HG02885 (cell line): ENCODE data around the gene ADGRL3.

Experiments used
- ATAC-seq: cut with Tn5 transposase; IDR thresholded peaks from one replicate; pipeline ENCODE4 v1.9.1; 2021; ENCODE audit warnings: mild to moderate bottlenecking; ENCODE audit not compliant: unreplicated experiment, poor library complexity

ADGRL3 gene

DNA sequence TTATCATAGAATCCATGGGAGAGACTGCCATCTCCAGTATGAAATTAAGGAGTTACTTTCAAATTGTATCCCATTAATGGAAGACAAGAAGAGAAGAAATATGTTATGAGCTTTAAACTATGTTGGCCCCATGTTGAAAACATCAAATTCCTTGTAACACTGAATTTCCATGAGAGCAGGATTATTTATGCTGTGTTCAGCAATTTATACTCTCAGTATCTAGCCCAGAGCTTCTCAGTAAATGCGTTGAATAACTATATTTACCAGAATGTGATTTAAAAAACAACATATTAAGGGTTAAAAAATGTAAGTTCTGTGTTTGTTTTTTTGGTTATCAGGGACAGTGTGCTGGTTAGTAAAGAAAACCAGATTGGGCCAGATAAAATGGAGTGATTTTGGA, 74.2 kb downstream of the ADGRL3 start:
- ATAC-seq, result no peak

- no peak for ATAC-seq
These were observed 75.1 kb downstream of the ADGRL3 start for GRCh38 chr4:61275241-61275640.

- no peak for ATAC-seq
These were observed 75.9 kb downstream of the ADGRL3 start for GRCh38 chr4:61276029-61276428.

DNA sequence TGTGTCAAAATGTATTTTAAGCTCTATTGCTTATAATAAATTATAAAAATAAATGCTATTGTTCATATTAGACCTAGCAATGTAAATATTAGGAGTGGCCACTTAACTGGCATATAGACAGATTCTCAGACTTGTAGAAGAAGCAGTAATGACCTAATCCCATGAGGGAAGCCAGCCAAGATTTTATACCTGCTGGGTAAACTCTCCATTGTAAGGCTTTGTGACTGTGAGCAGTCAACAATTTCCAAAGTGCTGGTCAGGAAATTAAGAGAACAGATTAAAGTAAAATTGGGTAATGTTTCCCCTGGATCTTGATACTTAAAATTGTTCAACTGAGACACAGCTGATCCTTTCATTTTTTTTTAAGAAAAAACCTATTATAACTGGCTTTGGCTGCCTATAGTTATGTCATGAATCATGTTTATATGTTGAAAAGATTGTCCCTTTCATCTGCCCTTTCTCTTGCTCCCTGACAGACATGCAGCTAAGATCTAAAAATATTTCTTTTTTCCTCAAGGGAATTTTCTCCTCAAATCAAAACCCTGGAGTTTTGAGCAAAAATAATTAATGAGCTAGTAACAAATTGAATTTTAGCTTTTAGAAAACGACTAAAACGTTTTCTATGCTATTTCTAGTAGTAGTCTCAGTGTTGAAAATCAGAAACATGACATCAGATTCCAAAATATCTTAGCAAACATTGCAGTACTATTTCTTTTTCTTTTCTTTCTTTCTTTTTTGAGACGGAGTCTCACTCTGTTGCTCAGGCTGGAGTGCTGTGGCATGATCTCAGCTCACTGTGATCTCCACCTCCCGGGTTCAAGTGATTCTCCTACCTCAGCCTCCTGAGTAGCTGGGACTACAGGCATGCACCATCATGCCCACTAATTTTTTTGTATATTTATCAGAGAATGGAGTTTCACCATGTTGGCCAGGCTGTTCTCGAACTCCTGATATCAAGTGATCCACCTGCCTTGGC, 77.9 kb downstream of the ADGRL3 start:
- ATAC-seq, result no peak

- no peak for ATAC-seq
These were observed 92.2 kb downstream of the ADGRL3 start for GRCh38 chr4:61292322-61292721.

GRCh38 chr4:61293707-61294400, 93.7 kb downstream of the ADGRL3 start:
- no peak for ATAC-seq

DNA sequence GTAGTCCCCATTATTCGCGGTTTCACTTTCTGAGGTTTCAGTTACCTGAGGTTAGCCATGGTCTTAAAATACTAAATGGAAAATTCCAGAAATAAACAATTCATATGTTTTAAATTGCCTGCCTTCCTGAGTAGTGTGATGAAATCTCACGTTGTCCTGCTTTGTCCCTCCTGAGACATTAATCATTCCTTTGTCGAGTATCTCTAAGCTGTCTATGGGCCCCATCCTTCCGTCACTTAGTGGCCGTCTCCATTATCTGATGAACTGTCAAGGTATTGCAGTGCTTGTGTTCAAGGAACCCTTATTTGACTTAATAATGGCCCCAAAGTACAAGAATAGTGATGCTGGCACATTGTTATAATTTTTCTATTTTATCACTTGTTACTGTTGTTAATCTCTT, 94.8 kb downstream of the ADGRL3 start:
- no peak for ATAC-seq

DNA sequence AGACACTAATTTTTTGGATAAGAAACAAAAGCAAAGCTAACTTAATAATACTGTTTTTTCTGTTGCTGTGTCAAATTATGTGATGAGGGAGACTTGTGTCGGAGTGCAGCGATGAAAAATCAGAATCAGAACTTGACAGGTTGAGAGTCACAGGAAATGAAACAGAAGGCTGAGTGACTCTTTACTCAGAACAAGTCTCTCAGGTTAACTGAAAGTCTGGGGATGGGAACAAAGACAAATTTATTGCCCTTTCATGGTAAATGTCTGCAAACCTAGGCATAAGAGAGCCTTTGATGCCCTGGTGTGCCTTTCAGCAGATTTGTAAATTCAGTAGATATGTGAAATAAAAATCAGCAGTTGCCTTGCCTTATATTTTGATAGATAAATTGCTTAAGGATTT, 96.0 kb downstream of the ADGRL3 start:
- ATAC-seq, result no peak

GRCh38 chr4:61298178-61298740, 98.1 kb downstream of the ADGRL3 start:
- no peak for ATAC-seq

GRCh38 chr4:61299316-61299715, 99.2 kb downstream of the ADGRL3 start:
- no peak for ATAC-seq

- ATAC-seq, result no peak
These were observed 100.2 kb downstream of the ADGRL3 start for GRCh38 chr4:61300266-61300844.

DNA sequence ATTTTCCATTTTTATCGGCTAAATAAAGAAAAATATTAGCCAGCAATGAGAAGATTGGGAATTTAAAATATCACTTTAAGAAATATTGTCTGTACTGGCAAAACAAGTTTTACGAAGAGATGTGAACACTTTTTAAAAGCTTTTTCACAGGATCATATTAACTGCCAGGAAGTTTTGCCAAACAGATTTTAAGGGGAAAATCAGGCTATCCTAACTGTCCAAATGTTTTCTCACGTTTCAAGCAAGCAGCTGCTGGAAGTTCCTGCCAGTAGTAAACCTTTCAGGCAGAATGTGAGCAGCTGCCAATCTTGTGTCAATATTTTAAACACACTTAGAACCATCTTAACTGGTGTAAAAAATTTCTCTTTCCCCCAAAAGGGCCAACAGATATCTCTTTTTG, 101.1 kb downstream of the ADGRL3 start:
- no peak for ATAC-seq

DNA sequence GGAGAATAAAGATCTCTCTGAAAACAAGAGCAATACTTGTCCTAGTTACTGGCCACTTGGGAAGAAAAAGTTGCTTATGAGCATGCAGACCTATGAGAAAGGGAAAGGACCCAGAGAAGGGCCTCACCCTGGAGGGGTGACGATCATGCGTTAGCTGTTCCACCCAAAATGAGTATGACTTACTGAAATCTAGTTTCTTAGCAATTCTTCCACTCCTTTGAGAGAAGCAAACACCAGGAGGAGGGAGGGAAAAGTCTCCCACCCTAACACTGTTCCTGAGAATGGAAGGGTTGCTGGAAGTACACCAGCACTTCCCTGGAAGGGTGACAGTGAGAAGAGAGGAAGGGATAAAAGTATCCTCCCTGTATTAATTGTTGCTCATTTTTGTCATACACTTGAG, 107.9 kb downstream of the ADGRL3 start:
- ATAC-seq, result no peak

DNA sequence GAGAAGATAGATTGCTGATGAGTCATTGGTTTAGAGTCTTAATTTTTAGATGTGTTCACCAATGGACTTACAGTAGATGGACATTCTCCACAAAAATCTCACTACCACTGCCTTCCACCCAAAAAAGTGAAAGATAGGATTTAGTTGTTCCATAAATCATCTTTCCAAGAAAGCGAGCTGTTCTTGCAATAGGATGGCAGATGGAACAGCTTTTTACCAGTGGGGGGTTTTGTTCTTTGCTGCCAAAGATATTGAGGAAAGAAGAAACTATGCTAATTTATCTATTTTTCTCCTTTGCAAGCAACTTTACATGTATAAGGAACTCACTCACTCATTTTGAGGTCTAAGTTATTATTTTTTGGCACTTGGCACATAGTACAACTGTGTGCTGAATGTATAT, 109.5 kb downstream of the ADGRL3 start:
- ATAC-seq, result no peak

GRCh38 chr4:61312526-61312925, 112.4 kb downstream of the ADGRL3 start:
- ATAC-seq, result no peak

GRCh38 chr4:61318431-61318830, 118.3 kb downstream of the ADGRL3 start:
- no peak for ATAC-seq

DNA sequence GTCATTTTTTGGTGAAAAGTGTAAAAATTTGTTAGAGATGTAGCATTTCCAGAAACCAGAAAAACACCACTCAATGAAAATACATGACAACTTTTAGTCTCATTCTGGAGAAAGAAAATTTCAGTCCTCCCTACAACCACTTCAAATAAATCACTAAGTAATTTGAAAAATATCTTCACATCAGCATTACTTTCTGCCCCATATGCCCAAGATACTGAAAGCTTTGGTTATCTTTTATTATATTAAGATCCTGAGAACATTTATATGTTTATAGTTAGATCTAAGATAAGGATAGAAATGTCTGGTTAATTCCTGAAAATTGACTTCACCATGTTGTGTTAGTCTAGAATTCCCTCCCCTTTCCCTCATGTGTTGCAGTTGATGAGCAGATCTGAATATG, 119.0 kb downstream of the ADGRL3 start:
- ATAC-seq, result no peak

DNA sequence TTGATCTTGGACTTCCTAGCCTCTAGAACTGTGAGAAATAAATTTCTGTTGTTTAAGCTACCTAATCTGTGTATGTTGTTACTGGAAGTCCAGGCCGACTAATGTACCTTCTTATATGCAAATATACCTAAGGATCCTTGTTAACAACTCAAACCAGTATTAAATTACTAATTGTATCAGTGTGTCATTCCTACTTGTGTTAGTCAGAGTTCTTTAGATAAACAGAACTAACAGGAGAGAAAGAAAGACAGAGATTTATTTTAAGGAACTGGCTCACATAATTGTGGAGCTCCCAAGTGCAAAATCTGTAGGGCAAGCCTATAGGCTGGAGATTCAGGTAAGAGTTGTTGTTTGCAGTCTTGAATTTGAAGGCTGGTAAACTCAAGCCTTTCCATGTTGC, 120.0 kb downstream of the ADGRL3 start:
- ATAC-seq, result no peak

DNA sequence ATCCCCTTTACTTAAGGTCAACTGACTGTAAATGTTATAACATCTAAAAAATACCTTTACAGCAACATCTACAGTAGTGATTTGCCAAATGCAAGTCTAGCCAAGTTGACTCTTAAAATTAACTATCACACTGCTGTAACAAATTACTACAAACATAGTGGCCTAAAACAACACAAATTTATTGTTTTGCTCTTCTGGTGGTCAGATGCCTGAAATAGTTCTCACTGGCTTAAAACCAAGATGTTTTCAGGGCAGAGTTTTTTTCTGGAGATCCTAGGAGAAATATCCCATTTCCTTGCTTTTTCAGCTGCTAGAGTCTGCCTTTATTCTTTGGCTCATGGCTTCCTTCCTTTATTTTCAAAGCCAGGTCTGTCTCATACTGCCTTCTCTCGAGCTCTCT, 120.5 kb downstream of the ADGRL3 start:
- ATAC-seq, result no peak

DNA sequence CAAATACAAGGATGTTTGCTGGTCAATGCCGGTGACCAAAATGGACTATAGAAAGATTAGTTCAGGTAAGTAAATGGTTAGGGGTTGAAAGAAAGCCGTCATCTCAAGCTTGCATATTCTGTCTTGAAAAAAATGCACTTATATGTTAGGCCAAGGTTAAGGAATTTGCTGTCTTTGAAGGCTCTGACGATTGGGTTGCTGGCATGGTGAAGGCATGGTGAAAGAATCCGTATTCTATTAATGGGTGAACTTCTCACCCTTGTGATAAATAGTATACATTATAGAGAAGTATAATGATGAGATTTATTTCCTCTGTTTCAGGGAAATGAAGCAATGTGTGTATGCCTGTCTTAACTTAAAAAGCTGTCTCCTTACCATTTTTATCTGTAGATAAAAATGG, 132.6 kb downstream of the ADGRL3 start:
- ATAC-seq, result no peak

DNA sequence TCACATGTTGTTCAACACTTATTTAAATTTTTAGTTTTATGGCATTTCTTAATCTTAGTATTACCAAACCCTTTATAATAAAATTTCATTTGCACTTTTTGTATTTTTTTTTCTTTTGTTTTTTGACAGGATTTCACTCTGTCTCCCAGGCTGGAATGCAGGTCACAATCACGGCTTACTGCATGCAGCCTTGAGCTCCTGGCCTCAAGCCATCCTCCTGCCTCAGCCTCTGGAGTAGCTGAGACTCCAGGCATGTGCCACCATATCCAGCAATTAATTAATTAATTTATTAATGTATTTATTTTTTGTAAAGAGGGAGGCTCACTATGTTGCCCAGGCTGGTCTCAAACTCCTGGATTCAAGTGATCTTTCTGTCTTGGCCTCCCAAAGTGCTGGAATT, 133.4 kb downstream of the ADGRL3 start:
- no peak for ATAC-seq
